Upper lobe of left lung (tissue), 6 donors: ENCODE data around the gene SIK3. TPM values are rescaled to one million over a fixed set of nuclear protein-coding genes. Genes with fewer than 3 reads are reported as not detected.
A peak's percentile ranks its signal among the peaks of the same experiment; 100 is the strongest.

Experiments used
- ATAC-seq, 2 donors: fragments of 200-7000 bp; cut with Tn5 transposase; one replicate each; pipeline ENCODE4 v1.9.1; 2022; ENCODE audit warnings: mild to moderate bottlenecking in 2 of 2, moderate library complexity in 2 of 2; ENCODE audit not compliant: low FRiP score in 2 of 2
- DNase-seq, 2 donors: peaks; one replicate each; pipeline ENCODE4 v3.0.0-alpha.2; 2019 to 2020
- H3K27ac ChIP-seq, 4 donors: fragments of 200-600 bp; sonication (generic); one replicate each; pipeline ENCODE4 v1.5.1; 2016 to 2019
- H3K27me3 ChIP-seq, 4 donors: fragments of 200-600 bp; sonication (generic); one replicate each; pipeline ENCODE4 v1.5.1; 2017 to 2019
- H3K36me3 ChIP-seq, 4 donors: fragments of 200-600 bp; sonication (generic); one replicate each; pipeline ENCODE4 v1.5.1; 2016 to 2019
- H3K4me1 ChIP-seq, 4 donors: fragments of 200-600 bp; sonication (generic); one replicate each; pipeline ENCODE4 v1.5.1; 2018 to 2019
- H3K4me3 ChIP-seq, 4 donors: fragments of 200-600 bp; sonication (generic); one replicate each; pipeline ENCODE4 v1.5.1; 2017 to 2019; ENCODE audit warnings: mild to moderate bottlenecking in 2 of 4, moderate library complexity in 1 of 4
- H3K9me3 ChIP-seq, 4 donors: fragments of 200-600 bp; sonication (generic); one replicate each; pipeline ENCODE4 v1.5.1; 2018 to 2019
- EP300 ChIP-seq, 4 donors: sonication (generic); formaldehyde crosslinking; IDR thresholded peaks; one replicate each; pipeline ENCODE4 v1.5.1; 2017; ENCODE audit warnings: antibody characterized with exemption in 4 of 4, control low read depth in 2 of 4
- POLR2A ChIP-seq, 4 donors: fragments of 450-650 bp; IDR thresholded peaks; one replicate each; pipeline ENCODE4 v1.5.1; 2016 to 2017; ENCODE audit warnings: antibody characterized with exemption in 4 of 4, mild to moderate bottlenecking in 2 of 4
- POLR2AphosphoS5 ChIP-seq, 2 donors: sonication (generic); formaldehyde crosslinking; IDR thresholded peaks; one replicate each; pipeline ENCODE4 v1.5.1; 2017; ENCODE audit warnings: antibody characterized with exemption in 2 of 2
- WGBS, 2 donors: methylation state at CpG; one replicate each; pipeline ENCODE4 v1.1.5; 2017 to 2018; 5-methylcytosine and 5-hydroxymethylcytosine counted together
- total RNA-seq, 6 donors: library from RNA; depleted of rRNA in 4 of 6; stranded (reverse); fragments of >200 nt in 4 of 6; gene quantifications; one replicate each; pipeline versions ENCODE4 v1.1.0 to v1.2.1, GENCODE V29; 2016 to 2021
- TF ChIP-seq, protein P1 (sequence below), 6 experiments: fragments of 450-650 bp in 4 of 6; fragments of 200-600 bp in 2 of 6; sonication (generic) in 2 of 6; IDR thresholded peaks; one replicate each; pipeline ENCODE4 v1.5.1; 2016 to 2019; ENCODE audit warnings: antibody characterized with exemption in 6 of 6
- donor health status: DM: no; HTN: no; CAD: no; lungs with moderate emphysema.
- donor health status: DM: no; HTN: yes; CAD: no; lungs with severe emphysema.

Gene SIK3
- total RNA-seq, 6 donors from 2014 or later: 26.9 to 115 (median 43.7) TPM

DNA sequence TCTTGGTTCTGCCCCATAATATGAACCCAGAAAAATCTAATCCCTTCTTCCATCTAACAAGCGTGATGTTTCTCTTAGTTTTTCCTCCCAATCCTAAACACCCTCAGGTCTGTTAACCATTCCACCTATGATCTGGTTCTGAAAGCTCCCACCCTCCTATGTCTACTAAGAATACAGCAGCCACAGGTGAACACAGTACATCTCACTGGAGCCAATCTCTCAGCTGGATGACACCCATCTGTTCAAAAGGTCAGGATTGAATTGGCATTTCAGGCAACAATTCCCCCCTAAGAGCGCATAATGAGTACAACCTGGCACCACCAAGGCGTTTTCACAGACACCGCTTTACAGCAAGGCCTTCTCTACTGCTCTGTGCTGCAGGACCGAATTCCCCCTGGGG, 241.8 kb downstream of the SIK3 start:
- no peak overlapping the region for H3K4me3 ChIP-seq
- peaks cover 11 to 30% (median 24%) of the 10 kb centered on the region in 4 donors for H3K4me1 ChIP-seq
- TF ChIP-seq EP300 (IDR thresholded peaks at IDR 0.05): no peak
- TF ChIP-seq POLR2A (IDR thresholded peaks at IDR 0.05): no peak
- TF ChIP-seq, protein P1, sequence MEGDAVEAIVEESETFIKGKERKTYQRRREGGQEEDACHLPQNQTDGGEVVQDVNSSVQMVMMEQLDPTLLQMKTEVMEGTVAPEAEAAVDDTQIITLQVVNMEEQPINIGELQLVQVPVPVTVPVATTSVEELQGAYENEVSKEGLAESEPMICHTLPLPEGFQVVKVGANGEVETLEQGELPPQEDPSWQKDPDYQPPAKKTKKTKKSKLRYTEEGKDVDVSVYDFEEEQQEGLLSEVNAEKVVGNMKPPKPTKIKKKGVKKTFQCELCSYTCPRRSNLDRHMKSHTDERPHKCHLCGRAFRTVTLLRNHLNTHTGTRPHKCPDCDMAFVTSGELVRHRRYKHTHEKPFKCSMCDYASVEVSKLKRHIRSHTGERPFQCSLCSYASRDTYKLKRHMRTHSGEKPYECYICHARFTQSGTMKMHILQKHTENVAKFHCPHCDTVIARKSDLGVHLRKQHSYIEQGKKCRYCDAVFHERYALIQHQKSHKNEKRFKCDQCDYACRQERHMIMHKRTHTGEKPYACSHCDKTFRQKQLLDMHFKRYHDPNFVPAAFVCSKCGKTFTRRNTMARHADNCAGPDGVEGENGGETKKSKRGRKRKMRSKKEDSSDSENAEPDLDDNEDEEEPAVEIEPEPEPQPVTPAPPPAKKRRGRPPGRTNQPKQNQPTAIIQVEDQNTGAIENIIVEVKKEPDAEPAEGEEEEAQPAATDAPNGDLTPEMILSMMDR (IDR thresholded peaks at IDR 0.05): no peak
- TF ChIP-seq POLR2AphosphoS5 (IDR thresholded peaks at IDR 0.05): no peak
- no peak overlapping the region for H3K27ac ChIP-seq
- no peaks in the 10 kb centered on the region for H3K9me3 ChIP-seq
- ATAC-seq (no peak), DNase-seq (no peak)
- H3K27me3 ChIP-seq: no peaks in the 10 kb centered on the region
- H3K36me3 ChIP-seq: peaks cover 14 to 66% (median 42%) of the 10 kb centered on the region in 4 donors
- WGBS, 2 donors: 97 to 98% methylated on average over 5 of the region's 5 CpGs

GRCh38 chr11:116855413-116855812, 242.8 kb downstream of the SIK3 start:
- 88 to 91% methylated on average over 7 of the region's 7 CpGs for WGBS, 2 donors
- no peaks in the 10 kb centered on the region for H3K27me3 ChIP-seq
- no peak for ATAC-seq
- TF ChIP-seq POLR2A (IDR thresholded peaks at IDR 0.05) (no peak), EP300 (IDR thresholded peaks at IDR 0.05) (no peak), POLR2AphosphoS5 (IDR thresholded peaks at IDR 0.05) (no peak)
- TF ChIP-seq, protein P1 (IDR thresholded peaks at IDR 0.05): no peak
- H3K4me3 ChIP-seq: no peak overlapping the region
- peaks cover 13 to 35% (median 27%) of the 10 kb centered on the region in 4 donors for H3K4me1 ChIP-seq
- no peaks in the 10 kb centered on the region for H3K9me3 ChIP-seq
- peak overlapping the region in 1 of 4 donors; percentile 14 for H3K27ac ChIP-seq
- H3K36me3 ChIP-seq: peaks cover 14 to 56% (median 32%) of the 10 kb centered on the region in 4 donors
- DNase-seq: no peak

DNA sequence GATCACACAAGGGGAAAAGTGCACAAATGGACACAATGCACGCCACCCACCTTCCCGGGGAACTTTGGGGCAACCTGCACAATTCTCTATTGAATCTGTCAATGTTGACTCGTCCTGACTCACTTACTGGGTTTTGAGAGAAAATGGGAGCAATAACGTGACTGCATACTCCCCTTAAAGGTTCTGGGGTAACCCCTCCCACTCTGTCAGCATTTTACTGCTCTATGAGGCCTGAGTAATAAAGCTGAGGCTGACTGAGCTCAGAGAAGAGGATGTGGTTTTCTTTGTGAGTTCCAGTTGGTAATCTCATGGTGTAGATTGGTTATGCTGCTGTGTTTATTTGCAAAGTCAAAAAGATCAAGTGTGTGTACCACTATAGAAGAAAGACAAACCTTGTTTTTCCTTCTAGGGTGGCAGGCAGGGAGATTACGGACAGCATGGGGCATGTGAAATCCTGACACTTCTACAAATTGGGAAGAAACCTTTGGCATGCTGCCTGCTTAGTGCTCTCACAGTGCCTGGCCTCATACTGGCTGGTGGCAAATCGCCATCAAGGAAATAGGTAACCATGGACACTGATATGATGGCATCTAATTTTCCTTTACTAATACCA, 244.7 kb downstream of the SIK3 start:
- Histone ChIP-seq H3K36me3 (peaks cover 16 to 48% (median 22%) of the 10 kb centered on the region in 4 donors), H3K4me3 (no peak overlapping the region), H3K27ac (peak overlapping the region in 2 of 4 donors; percentile 10 to 52), H3K4me1 (peaks cover 13 to 35% (median 27%) of the 10 kb centered on the region in 4 donors), H3K27me3 (no peaks in the 10 kb centered on the region), H3K9me3 (no peaks in the 10 kb centered on the region)
- WGBS, 2 donors: 60 to 71% methylated on average over 6 of the region's 6 CpGs
- peak; percentile 69 to 83 for ATAC-seq
- TF ChIP-seq POLR2AphosphoS5 (IDR thresholded peaks at IDR 0.05): no peak
- no peak for DNase-seq

- Histone ChIP-seq H3K9me3 (no peaks in the 10 kb centered on the region), H3K36me3 (peaks cover 14 to 46% (median 21%) of the 10 kb centered on the region in 4 donors), H3K27ac (peak overlapping the region in 3 of 4 donors; percentile 16 to 64 (median 52)), H3K4me3 (no peak overlapping the region), H3K27me3 (no peaks in the 10 kb centered on the region), H3K4me1 (peaks cover 13 to 35% (median 27%) of the 10 kb centered on the region in 4 donors)
- ATAC-seq (no peak), DNase-seq (no peak)
- TF ChIP-seq EP300 (IDR thresholded peaks at IDR 0.05) (no peak), POLR2AphosphoS5 (IDR thresholded peaks at IDR 0.05) (no peak), POLR2A (IDR thresholded peaks at IDR 0.05) (no peak)
- TF ChIP-seq, protein P1 (IDR thresholded peaks at IDR 0.05): no peak
- WGBS, 2 donors: 42 to 49% methylated on average over 5 of the region's 5 CpGs
These were observed 245.8 kb downstream of the SIK3 start for GRCh38 chr11:116852261-116853031.

DNA sequence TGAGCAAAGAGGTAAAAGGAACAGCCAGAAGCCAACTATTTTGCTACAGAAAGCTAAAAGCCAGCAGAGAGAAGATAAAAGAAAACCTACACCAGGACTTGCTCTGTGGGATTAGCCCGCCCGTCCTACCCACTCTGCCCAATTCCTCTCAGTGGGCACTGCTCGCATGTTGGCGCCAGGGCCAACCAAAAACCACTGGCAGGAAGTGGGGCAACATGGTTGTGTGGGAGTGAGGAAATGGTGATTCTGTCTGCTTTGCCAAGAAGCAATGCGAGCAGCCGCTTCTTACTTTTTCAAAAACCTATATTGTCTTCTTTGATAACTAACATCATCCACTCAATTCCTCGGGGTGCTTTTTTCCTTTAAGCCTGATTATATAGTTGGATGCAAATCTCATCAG, 246.6 kb downstream of the SIK3 start:
- Histone ChIP-seq H3K4me3 (no peak overlapping the region), H3K27me3 (no peaks in the 10 kb centered on the region), H3K27ac (peak overlapping the region in 2 of 4 donors; percentile 16 to 64), H3K36me3 (peaks cover 11 to 46% (median 26%) of the 10 kb centered on the region in 4 donors), H3K4me1 (peaks cover 13 to 35% (median 27%) of the 10 kb centered on the region in 4 donors), H3K9me3 (no peaks in the 10 kb centered on the region)
- peak in 1 of 2 donors; percentile 42 for ATAC-seq
- TF ChIP-seq POLR2A (IDR thresholded peaks at IDR 0.05) (no peak), POLR2AphosphoS5 (IDR thresholded peaks at IDR 0.05) (peak in 1 of 2 donors; percentile 19)
- DNase-seq: peak in 1 of 2 donors; percentile 46
- 68 to 76% methylated on average over 7 of the region's 7 CpGs for WGBS, 2 donors
